Activated CD4-positive, alpha-beta memory T cell treated with anti-CD3 and anti-CD28 coated beads for 36 hours (primary cell): Measurements from ENCODE around the gene TTYH3. TPM values are rescaled to one million over a fixed set of nuclear protein-coding genes. Genes with fewer than 3 reads are reported as not detected.
"Not testable (repeated sequence)": the region's sequence is repeated elsewhere in the genome, so short reads cannot be mapped to it uniquely, and the experiment has no call there.

Experiments used
- CTCF ChIA-PET: fragments of 350-600 bp; sonication (Branson Sonifier 250); formaldehyde crosslinking; loops from one replicate; lab custom pipeline; 2021; ENCODE audit warnings: antibody characterized with exemption, inconsistent platforms; lab: Charles Lee
- POLR2A ChIA-PET: fragments of 350-600 bp; sonication (Branson Sonifier 250); formaldehyde crosslinking; loops from one replicate; lab custom pipeline; 2021; ENCODE audit warnings: antibody characterized with exemption; lab: Charles Lee
- DNase-seq: peaks from one replicate; pipeline ENCODE4 v3.0.0-alpha.2; 2020
- H3K27ac Mint-ChIP-seq: one replicate; pipeline ENCODE4 v1.8.0; 2021; ENCODE audit warnings: mixed read lengths
- H3K27me3 Mint-ChIP-seq: one replicate; pipeline ENCODE4 v1.8.0; 2021; ENCODE audit warnings: mixed read lengths
- H3K36me3 Mint-ChIP-seq: one replicate; pipeline ENCODE4 v1.8.0; 2021; ENCODE audit warnings: mixed read lengths
- H3K4me1 Mint-ChIP-seq: one replicate; pipeline ENCODE4 v1.8.0; 2021; ENCODE audit warnings: low read depth, mixed read lengths
- H3K4me3 Mint-ChIP-seq: one replicate; pipeline ENCODE4 v1.8.0; 2021; ENCODE audit warnings: mild to moderate bottlenecking, mixed read lengths
- H3K9me3 Mint-ChIP-seq: one replicate; pipeline ENCODE4 v1.8.0; 2021; ENCODE audit warnings: mixed read lengths
- intact Hi-C: fragments of 100-400 bp; cut with micrococcal nuclease; formaldehyde crosslinking; loops from one replicate; pipeline ENCODE4 v1.15.1; 2023
- total RNA-seq, 2 experiments: library from RNA; stranded (reverse); gene quantifications; one replicate each; pipeline ENCODE4 v1.2.3, GENCODE V29; 2021

TTYH3 gene
- total RNA-seq, 2 experiments from 2014 or later: 13.5 to 14.8 TPM

GRCh38 chr7:2605608-2606538 lies 25.9 kb upstream of the TTYH3 start:
- CTCF ChIA-PET: no interaction called here
- intact Hi-C loops: no loop called here

GRCh38 chr7:2606539-2606936 lies 25.2 kb upstream of the TTYH3 start:
- intact Hi-C loops: no loop called here
- Mint-ChIP-seq H3K36me3 (peaks cover 2% of the 10 kb centered on the region), H3K9me3 (no peaks in the 10 kb centered on the region), H3K4me1 (peaks cover 5% of the 10 kb centered on the region), H3K27me3 (no peaks in the 10 kb centered on the region), H3K27ac (no peak overlapping the region), H3K4me3 (no peak overlapping the region)
- POLR2A ChIA-PET: no interaction called here
- CTCF ChIA-PET: no interaction called here
- DNase-seq: no peak

More at GRCh38 chr7:2605608-2606538, 25.9 kb upstream of the TTYH3 start:
- peaks cover 5% of the 10 kb centered on the region for H3K4me1 Mint-ChIP-seq
- POLR2A ChIA-PET: no interaction called here
- H3K27ac Mint-ChIP-seq: no peak overlapping the region
- DNase-seq: no peak
- no peaks in the 10 kb centered on the region for H3K9me3 Mint-ChIP-seq
- peaks cover 2% of the 10 kb centered on the region for H3K36me3 Mint-ChIP-seq
- no peak overlapping the region for H3K4me3 Mint-ChIP-seq
- no peaks in the 10 kb centered on the region for H3K27me3 Mint-ChIP-seq

- H3K4me3 Mint-ChIP-seq: no peak overlapping the region
These were observed 24.5 kb upstream of the TTYH3 start for GRCh38 chr7:2607122-2607922.

DNA sequence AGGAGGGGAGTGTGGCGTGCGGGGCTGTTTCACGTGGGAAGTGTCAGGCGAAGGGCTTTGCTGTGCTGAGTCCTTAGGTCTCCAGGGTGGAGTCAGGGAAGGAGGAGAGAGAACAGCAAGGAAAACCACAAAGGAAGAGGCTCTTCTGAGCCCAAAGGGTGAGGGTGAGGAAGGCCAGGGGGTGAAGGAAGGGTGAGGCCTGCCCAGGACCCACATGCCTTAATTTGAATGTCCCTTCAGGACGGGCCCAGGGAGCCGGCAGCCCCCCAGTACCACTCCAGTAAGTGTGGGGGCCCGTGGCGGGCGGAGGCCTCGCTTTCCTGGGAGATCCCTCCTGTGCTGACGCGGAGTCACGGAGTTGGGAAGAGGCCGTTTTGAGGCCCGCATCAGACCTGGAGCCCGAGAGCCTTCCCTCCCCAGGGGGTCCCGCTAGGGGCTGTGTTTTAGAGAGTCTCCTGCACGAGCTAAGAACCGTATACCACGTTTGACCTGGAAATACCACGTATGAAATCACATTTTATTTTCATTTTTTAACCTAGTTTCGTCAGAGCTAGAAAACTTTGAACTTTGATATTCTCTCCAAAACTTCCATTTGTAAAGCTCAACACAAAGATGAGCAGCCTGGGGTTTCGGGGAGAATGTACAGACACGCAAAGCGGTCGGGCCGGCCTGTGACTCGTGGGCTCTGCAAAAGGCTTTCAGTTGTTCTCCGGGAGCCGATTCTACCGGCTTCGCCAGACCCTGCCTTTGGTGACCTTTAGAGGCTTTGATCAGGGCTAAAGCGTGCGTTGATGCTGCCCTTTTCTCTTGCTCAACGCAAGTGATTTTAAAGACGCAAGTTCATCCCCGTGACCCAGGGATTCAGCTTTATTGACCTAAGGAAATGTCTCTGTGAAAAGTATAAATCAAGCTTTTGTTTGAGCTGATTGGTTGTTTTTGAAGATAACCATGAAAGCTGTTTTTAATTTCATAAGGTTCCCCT lies 23.6 kb upstream of the TTYH3 start:
- DNase-seq: no peak
- Mint-ChIP-seq H3K27me3 (no peaks in the 10 kb centered on the region), H3K4me1 (peaks cover 5% of the 10 kb centered on the region), H3K4me3 (no peak overlapping the region), H3K9me3 (no peaks in the 10 kb centered on the region), H3K27ac (no peak overlapping the region), H3K36me3 (no peaks in the 10 kb centered on the region)
- ChIA-PET POLR2A (no interaction called here), CTCF (interaction anchor here (0.7 to 1.7 kb wide), 9 partner anchors 11 to 139 kb away, joined by 3 to 5 read pairs (median 4); no protein-coding TSS in a partner anchor)
- intact Hi-C loops: no loop called here

More at GRCh38 chr7:2607122-2607922, 24.5 kb upstream of the TTYH3 start:
- peaks cover 5% of the 10 kb centered on the region for H3K4me1 Mint-ChIP-seq
- no peak for DNase-seq
- CTCF ChIA-PET: interaction anchor here (0.8 kb wide), 1 partner anchor 103 kb away, joined by 3 read pairs; no protein-coding TSS in a partner anchor
- POLR2A ChIA-PET: no interaction called here
- no peaks in the 10 kb centered on the region for H3K36me3 Mint-ChIP-seq
- intact Hi-C loops: no loop called here
- no peak overlapping the region for H3K27ac Mint-ChIP-seq
- H3K9me3 Mint-ChIP-seq: no peaks in the 10 kb centered on the region
- H3K27me3 Mint-ChIP-seq: no peaks in the 10 kb centered on the region

GRCh38 chr7:2608921-2609411 lies 22.8 kb upstream of the TTYH3 start:
- Mint-ChIP-seq H3K4me3 (no peak overlapping the region), H3K27me3 (no peaks in the 10 kb centered on the region), H3K36me3 (no peaks in the 10 kb centered on the region), H3K4me1 (peaks cover 5% of the 10 kb centered on the region), H3K27ac (no peak overlapping the region), H3K9me3 (no peaks in the 10 kb centered on the region)
- POLR2A ChIA-PET: no interaction called here
- DNase-seq: peak; percentile 22
- intact Hi-C loops: no loop called here
- CTCF ChIA-PET: interaction anchor here (0.7 to 1.7 kb wide), 7 partner anchors 10 to 140 kb away, joined by 3 to 5 read pairs (median 4); no protein-coding TSS in a partner anchor

DNA sequence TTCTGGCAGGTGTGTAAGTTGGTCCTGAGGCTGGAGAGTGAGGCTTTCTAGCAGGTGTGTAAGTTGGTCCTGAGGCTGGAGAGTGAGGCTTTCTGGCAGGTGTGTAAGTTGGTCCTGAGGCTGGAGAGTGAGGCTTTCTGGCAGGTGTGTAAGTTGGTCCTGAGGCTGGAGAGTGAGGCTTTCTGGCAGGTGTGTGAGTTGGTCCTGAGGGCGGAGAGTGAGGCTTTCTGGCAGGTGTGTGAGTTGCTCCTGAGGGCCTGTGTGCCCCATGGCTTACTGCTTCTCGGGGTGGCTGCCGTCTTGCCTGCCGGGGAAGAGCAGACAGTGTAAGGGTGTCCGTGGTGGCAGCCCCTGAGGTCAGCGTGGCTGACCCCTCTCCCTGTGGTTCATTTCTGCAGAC lies 22.1 kb upstream of the TTYH3 start:
- H3K27me3 Mint-ChIP-seq, H3K9me3 Mint-ChIP-seq, H3K27ac Mint-ChIP-seq, POLR2A ChIA-PET, H3K4me1 Mint-ChIP-seq, intact Hi-C loops, H3K4me3 Mint-ChIP-seq, DNase-seq, H3K36me3 Mint-ChIP-seq: not testable (repeated sequence)
- CTCF ChIA-PET: interaction anchor here (1.7 kb wide), 1 partner anchor 61 kb away, joined by 5 read pairs; no protein-coding TSS in a partner anchor

GRCh38 chr7:2610466-2610865 lies 21.3 kb upstream of the TTYH3 start:
- ChIA-PET CTCF (no interaction called here), POLR2A (no interaction called here)
- peaks cover 5% of the 10 kb centered on the region for H3K4me1 Mint-ChIP-seq
- H3K4me3 Mint-ChIP-seq: no peak overlapping the region
- intact Hi-C loops: no loop called here
- no peaks in the 10 kb centered on the region for H3K27me3 Mint-ChIP-seq
- H3K27ac Mint-ChIP-seq: no peak overlapping the region
- H3K36me3 Mint-ChIP-seq: no peaks in the 10 kb centered on the region
- no peak for DNase-seq
- no peaks in the 10 kb centered on the region for H3K9me3 Mint-ChIP-seq

- POLR2A ChIA-PET: no interaction called here
- intact Hi-C loops: no loop called here
- Mint-ChIP-seq H3K36me3 (no peaks in the 10 kb centered on the region), H3K4me1 (peaks cover 5% of the 10 kb centered on the region), H3K9me3 (no peaks in the 10 kb centered on the region), H3K4me3 (no peak overlapping the region), H3K27me3 (no peaks in the 10 kb centered on the region), H3K27ac (no peak overlapping the region)
- CTCF ChIA-PET: no interaction called here
- DNase-seq: no peak
These were observed 20.9 kb upstream of the TTYH3 start for GRCh38 chr7:2610898-2611297.

DNA sequence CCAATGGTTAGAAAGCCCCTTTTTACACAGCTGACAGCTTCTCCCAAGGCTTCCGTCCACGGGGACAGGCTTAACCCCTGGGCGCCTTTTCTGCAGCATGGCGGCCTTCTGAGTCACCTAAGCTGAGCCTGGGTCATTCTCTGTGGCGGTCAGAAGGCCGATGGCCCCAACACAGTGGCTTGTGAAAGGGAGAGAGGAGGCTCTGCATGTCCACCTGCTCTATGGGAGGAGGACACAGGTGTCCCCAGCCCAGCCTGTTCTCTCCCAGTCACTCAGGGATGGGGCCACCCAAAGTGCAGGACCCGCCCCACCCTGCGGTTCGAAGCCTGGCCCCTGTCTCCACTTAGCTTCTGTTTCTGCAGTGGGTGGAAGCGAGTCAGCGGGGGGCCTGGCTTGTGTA lies 20.4 kb upstream of the TTYH3 start:
- DNase-seq: no peak
- CTCF ChIA-PET: no interaction called here
- POLR2A ChIA-PET: no interaction called here
- Mint-ChIP-seq H3K4me1 (peaks cover 5% of the 10 kb centered on the region), H3K9me3 (no peaks in the 10 kb centered on the region), H3K27me3 (no peaks in the 10 kb centered on the region), H3K27ac (no peak overlapping the region), H3K36me3 (no peaks in the 10 kb centered on the region), H3K4me3 (no peak overlapping the region)
- intact Hi-C loops: no loop called here

DNA sequence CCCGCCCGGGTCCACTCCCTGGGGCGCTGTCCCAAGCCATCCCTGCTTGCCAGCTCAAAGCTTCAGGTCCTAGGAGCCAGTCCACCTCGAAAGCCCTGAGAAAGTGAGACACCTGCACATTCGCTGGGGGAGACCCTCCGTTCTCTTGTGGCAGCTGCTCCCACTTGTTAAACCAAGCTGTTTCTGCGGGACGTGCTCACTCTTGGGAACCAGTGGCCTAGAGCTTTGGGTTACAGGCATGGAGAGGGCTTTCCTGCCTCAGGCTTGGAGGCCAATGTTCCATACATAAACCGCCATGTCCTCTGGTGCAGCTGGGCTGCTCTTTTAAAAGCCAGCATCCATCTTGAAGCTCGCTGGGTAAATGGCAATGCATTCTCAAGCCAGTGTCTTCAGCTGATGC lies 19.9 kb upstream of the TTYH3 start:
- H3K27me3 Mint-ChIP-seq: no peaks in the 10 kb centered on the region
- H3K4me1 Mint-ChIP-seq: peaks cover 5% of the 10 kb centered on the region
- ChIA-PET CTCF (interaction anchor here (0.6 kb wide), 1 partner anchor 69 kb away, joined by 3 read pairs; no protein-coding TSS in a partner anchor), POLR2A (no interaction called here)
- H3K4me3 Mint-ChIP-seq: no peak overlapping the region
- H3K36me3 Mint-ChIP-seq: no peaks in the 10 kb centered on the region
- no peaks in the 10 kb centered on the region for H3K9me3 Mint-ChIP-seq
- DNase-seq: no peak
- no peak overlapping the region for H3K27ac Mint-ChIP-seq
- intact Hi-C loops: no loop called here

- no peaks in the 10 kb centered on the region for H3K9me3 Mint-ChIP-seq
- peaks cover 5% of the 10 kb centered on the region for H3K4me1 Mint-ChIP-seq
- no peaks in the 10 kb centered on the region for H3K36me3 Mint-ChIP-seq
- ChIA-PET POLR2A (no interaction called here), CTCF (interaction anchor here (0.6 kb wide), 1 partner anchor 68 kb away, joined by 3 read pairs; no protein-coding TSS in a partner anchor)
- H3K27ac Mint-ChIP-seq: no peak overlapping the region
- H3K4me3 Mint-ChIP-seq: no peak overlapping the region
- peaks cover 2% of the 10 kb centered on the region for H3K27me3 Mint-ChIP-seq
- intact Hi-C loops: no loop called here
- DNase-seq: no peak
These were observed 19.2 kb upstream of the TTYH3 start for GRCh38 chr7:2612445-2613097.
